Activated T-cell treated with anti-CD3 and anti-CD28 coated beads, Interleukin-2, amount 50 U/mL, for 1 hour (primary cell): ENCODE measurements around the gene FBXL14.

Source experiments
- DNase-seq: peaks from one replicate; pipeline ENCODE4 v3.0.0-alpha.2; 2020

The FBXL14 gene

GRCh38 chr12:1533205-1533601, 61.2 kb downstream of the FBXL14 start:
- peak; percentile 36 for DNase-seq

- DNase-seq = no peak
Measured at GRCh38 chr12:1532375-1533165, 61.8 kb downstream of the FBXL14 start.

- DNase-seq = no peak
Measured at GRCh38 chr12:1531654-1532374, 62.6 kb downstream of the FBXL14 start.

- peak; percentile 45 for DNase-seq
Measured at GRCh38 chr12:1531153-1531653, 63.2 kb downstream of the FBXL14 start.

GRCh38 chr12:1530592-1531152, 63.7 kb downstream of the FBXL14 start:
- DNase-seq = no peak

- DNase-seq = peak; percentile 37
Measured at GRCh38 chr12:1529862-1530591, 64.4 kb downstream of the FBXL14 start.

GRCh38 chr12:1529228-1529861, 65.0 kb downstream of the FBXL14 start:
- DNase-seq = no peak

GRCh38 chr12:1528791-1529190, 65.6 kb downstream of the FBXL14 start:
- DNase-seq = no peak

- DNase-seq = no peak
Measured at GRCh38 chr12:1527789-1528188, 66.6 kb downstream of the FBXL14 start.

- DNase-seq = no peak
Measured at GRCh38 chr12:1525858-1526257, 68.5 kb downstream of the FBXL14 start.

- DNase-seq = no peak
Measured at GRCh38 chr12:1523558-1524050, 70.8 kb downstream of the FBXL14 start.

GRCh38 chr12:1523046-1523445, 71.3 kb downstream of the FBXL14 start:
- DNase-seq = no peak

- no peak for DNase-seq
Measured at GRCh38 chr12:1519642-1520041, 74.7 kb downstream of the FBXL14 start.

- DNase-seq = no peak
Measured at GRCh38 chr12:1518591-1519516, 75.5 kb downstream of the FBXL14 start.

- DNase-seq = no peak
Measured at GRCh38 chr12:1517734-1518525, 76.5 kb downstream of the FBXL14 start.

- DNase-seq = no peak
Measured at GRCh38 chr12:1517007-1517406, 77.4 kb downstream of the FBXL14 start.
